GM10248 (cell line): Measurements from ENCODE around the gene PTH2.
"Not testable (repeated sequence)": the region's sequence is repeated elsewhere in the genome, so short reads cannot be mapped to it uniquely, and the experiment has no call there.

Experiments
- CTCF ChIA-PET: fragments of 300-600 bp; sonication (Branson Sonifier 250); formaldehyde crosslinking; extraction: SDS; loops from one replicate; lab custom pipeline; 2021; ENCODE audit warnings: antibody characterized with exemption; lab: Yijun Ruan, JAX
- POLR2A ChIA-PET: fragments of 350-650 bp; sonication (Branson Sonifier 250); formaldehyde crosslinking; extraction: SDS; loops from one replicate; lab custom pipeline; 2020; ENCODE audit warnings: antibody characterized with exemption; lab: Yijun Ruan, JAX
- DNase-seq: peaks from one replicate; pipeline ENCODE4 v3.0.0; 2012; ENCODE audit errors: extremely low spot score
- CTCF ChIP-seq: IDR thresholded peaks from 2 replicates; pipeline ENCODE4 v1.5.1; 2012; ENCODE audit warnings: mild to moderate bottlenecking, low read depth; ENCODE audit errors: extremely low read depth, missing control alignments, control extremely low read depth

Gene PTH2

GRCh38 chr19:49468199-49468598 is 45.0 kb upstream of the PTH2 start:
- ChIA-PET POLR2A (no interaction called here), CTCF (interaction anchor here (1.0 kb wide), 1 partner anchor 16 kb away, joined by 3 read pairs; the partner anchor contains the start of gene PIH1D1)
- TF ChIP-seq CTCF = no peak
- DNase-seq = no peak

- ChIA-PET POLR2A (no interaction called here), CTCF (interaction anchor here (0.9 kb wide), 1 partner anchor 22 kb away, joined by 3 read pairs; no protein-coding TSS in a partner anchor)
- no peak for TF ChIP-seq CTCF
- DNase-seq = no peak
Observed at GRCh38 chr19:49465371-49465770, 42.1 kb upstream of the PTH2 start.

GRCh38 chr19:49463960-49464740 is 40.9 kb upstream of the PTH2 start:
- CTCF ChIA-PET = no interaction called here
- no peak for TF ChIP-seq CTCF
- no peak for DNase-seq
- POLR2A ChIA-PET = no interaction called here

DNA sequence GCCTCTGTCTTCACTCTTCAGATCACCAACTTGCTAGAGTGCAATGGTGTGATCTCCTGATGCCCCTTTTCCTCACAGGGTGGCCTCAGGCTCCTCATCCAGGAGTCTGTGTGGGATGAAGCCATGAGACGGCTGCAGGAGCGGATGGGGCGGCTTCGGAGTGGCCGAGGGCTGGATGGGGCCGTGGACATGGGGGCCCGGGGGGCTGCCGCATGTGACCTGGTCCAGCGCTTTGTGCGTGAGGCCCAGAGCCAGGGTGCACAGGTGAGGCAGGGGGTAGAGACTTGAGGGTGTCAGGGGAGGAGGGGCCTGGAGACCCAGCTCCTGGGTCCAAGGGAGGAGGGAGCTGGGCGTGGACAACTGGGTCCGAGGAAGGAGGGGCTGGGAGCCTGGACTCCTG is 39.3 kb upstream of the PTH2 start:
- no peak for TF ChIP-seq CTCF
- DNase-seq = no peak
- ChIA-PET CTCF (no interaction called here), POLR2A (no interaction called here)

- DNase-seq = no peak
- POLR2A ChIA-PET = no interaction called here
- no peak for TF ChIP-seq CTCF
- CTCF ChIA-PET = interaction anchor here (8.0 kb wide), 1 partner anchor 10 kb away, joined by 72 read pairs; the partner anchor contains the start of gene FLT3LG
Observed at GRCh38 chr19:49461656-49462055, 38.4 kb upstream of the PTH2 start.

DNA sequence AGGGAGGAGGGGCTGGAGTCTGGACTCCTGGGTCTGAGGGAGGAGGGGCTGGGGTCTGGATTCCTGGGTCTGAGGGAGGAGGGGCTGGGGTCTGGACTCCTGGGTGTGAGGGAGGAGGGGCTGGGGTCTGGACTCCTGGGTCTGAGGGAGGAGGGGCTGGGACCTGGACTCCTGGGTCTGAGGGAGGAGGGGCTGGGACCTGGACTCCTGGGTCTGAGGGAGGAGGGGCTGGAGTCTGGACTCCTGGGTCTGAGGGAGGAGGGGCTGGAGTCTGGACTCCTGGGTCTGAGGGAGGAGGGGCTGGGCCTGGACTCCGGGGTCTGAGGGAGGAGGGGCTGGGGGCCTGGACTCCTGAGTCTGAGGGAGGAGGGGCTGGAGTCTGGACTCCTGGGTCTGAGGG is 37.9 kb upstream of the PTH2 start:
- CTCF ChIA-PET = interaction anchor here (8.0 kb wide), 1 partner anchor 10 kb away, joined by 72 read pairs; the partner anchor contains the start of gene FLT3LG
- POLR2A ChIA-PET = not testable (repeated sequence)

GRCh38 chr19:49459388-49459787 is 36.1 kb upstream of the PTH2 start:
- ChIA-PET CTCF (interaction anchor here (1.5 to 8.0 kb wide), 2 partner anchors 12 to 214 kb away, joined by 3 to 72 read pairs; partner anchors contain the start of gene FLT3LG), POLR2A (no interaction called here)
- DNase-seq = no peak
- TF ChIP-seq CTCF = no peak

More for the DNA sequence above, 37.9 kb upstream of the PTH2 start:
- not testable (repeated sequence) for DNase-seq
